HG03565 (cell line): ENCODE measurements around the gene WNK2.

ENCODE experiments used
- ATAC-seq: cut with Tn5 transposase; IDR thresholded peaks from one replicate; pipeline ENCODE4 v1.9.1; 2021; ENCODE audit warnings: mild to moderate bottlenecking, moderate library complexity; ENCODE audit not compliant: unreplicated experiment

Gene WNK2

GRCh38 chr9:93161786-93162562 is 22.0 kb upstream of the WNK2 start:
- no peak for ATAC-seq

DNA sequence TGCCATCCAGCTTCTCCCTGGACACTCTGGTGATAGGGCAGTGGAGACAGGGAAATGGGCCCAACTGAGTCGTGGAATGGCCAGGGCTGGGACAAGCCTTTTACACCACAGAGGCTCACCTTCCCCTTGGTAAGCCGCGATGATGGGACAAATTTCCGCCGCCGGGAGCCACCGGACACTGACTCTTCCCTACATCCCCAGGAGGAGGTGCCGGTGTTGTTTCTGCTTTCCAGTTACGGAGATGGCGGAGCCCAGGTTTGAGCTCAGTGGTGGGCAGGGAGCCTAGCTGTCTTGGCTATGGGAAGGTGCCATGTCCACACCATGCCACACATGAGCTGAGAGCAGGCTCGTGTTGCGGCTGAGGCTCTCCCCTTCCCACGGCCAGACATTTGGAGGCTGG is 19.9 kb upstream of the WNK2 start:
- ATAC-seq = no peak

DNA sequence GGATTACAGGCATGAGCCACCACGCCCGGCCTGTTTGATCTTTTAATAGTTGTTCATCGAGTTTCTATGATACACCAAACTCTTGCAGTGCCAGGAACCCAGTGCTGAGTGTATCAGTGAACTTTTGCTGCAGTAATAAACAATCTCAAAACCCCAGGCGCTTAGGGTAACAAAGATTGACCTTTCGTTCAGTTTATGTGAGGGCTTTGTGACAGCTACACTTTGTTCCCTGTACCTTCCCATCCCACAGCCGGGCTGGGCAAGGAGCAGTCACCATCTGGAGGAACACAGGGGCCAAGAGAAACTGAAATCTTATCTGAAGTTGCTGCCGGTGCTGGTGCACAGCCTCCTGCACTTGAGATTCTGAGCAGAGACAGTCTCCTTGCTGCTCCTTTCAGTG is 17.2 kb upstream of the WNK2 start:
- no peak for ATAC-seq

- no peak for ATAC-seq
Measured at GRCh38 chr9:93167185-93167584, 16.8 kb upstream of the WNK2 start.

- ATAC-seq = no peak
Measured at GRCh38 chr9:93167838-93168237, 16.1 kb upstream of the WNK2 start.

- ATAC-seq = no peak
Measured at GRCh38 chr9:93168581-93168980, 15.4 kb upstream of the WNK2 start.

- no peak for ATAC-seq
Measured at GRCh38 chr9:93169444-93169843, 14.5 kb upstream of the WNK2 start.

- no peak for ATAC-seq
Measured at GRCh38 chr9:93170571-93170970, 13.4 kb upstream of the WNK2 start.

DNA sequence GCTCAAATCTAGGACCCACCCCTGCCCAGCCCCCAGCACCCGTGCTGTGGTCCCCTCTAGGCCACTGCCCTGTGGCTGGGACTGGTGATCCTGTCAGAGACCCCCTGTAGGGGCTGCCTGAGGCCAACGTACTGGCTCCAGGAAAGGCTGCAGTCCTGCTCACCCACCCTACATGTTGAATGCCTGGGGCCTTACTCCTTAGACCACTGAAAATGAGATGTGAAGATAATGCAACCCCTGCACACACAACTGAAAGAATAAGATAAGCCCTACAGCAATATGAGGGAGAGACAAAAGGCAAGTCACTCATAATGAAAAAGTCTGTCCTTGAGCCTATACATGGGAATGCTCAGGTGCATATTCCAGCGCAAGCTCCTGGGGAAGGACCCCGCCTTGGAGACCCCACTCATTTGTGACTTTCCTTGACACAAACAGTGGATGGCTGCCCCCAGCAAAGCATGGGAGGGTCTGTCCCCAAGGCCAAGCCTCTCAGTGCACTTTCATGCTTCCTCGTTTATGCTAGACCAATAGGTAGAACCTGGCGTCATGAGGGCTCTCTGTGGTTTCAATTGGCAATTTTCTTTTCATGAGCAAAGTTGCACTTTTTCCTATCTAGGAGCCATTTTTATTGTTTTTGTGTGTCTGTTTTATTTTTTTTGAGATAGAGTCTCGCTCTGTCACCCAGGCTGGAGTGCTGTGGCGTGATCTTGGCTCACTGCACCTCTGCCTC is 12.5 kb upstream of the WNK2 start:
- ATAC-seq = no peak

- no peak for ATAC-seq
Measured at GRCh38 chr9:93172666-93173364, 11.1 kb upstream of the WNK2 start.

DNA sequence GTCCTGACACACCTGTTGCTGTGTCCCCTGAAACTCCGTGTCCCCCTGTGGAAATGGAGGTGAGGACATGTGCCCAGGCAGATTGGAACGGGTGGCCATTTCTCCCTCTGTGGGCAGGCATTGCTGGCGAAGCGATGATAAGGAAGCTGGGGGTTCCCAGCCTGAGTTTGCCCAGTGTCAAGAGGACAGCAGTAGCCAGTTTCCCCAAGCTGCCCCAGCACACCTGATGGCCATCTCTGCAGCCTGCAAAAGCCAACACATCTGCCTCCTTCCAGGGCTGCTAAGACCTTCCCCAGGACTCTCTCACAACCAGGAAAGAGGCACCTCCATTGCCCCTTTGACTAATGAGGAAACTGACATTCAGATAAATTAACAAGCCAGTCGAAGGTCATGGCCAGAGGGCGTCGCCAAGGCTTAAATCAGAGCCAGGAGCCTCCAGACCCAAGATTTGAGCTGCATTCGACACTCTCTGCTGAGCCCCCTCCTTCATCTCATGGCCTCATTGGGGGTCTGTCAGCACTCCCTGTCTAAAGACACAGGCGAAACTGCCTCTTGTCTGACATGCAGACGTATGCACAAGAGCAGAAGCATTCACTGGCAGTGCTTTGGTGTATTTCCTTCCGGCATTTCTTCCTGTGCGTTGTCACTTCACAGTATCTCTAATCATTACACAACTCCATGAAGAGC is 10.4 kb upstream of the WNK2 start:
- no peak for ATAC-seq

- ATAC-seq = no peak
Measured at GRCh38 chr9:93174976-93175375, 9.0 kb upstream of the WNK2 start.

- ATAC-seq = no peak
Measured at GRCh38 chr9:93177676-93178075, 6.3 kb upstream of the WNK2 start.

DNA sequence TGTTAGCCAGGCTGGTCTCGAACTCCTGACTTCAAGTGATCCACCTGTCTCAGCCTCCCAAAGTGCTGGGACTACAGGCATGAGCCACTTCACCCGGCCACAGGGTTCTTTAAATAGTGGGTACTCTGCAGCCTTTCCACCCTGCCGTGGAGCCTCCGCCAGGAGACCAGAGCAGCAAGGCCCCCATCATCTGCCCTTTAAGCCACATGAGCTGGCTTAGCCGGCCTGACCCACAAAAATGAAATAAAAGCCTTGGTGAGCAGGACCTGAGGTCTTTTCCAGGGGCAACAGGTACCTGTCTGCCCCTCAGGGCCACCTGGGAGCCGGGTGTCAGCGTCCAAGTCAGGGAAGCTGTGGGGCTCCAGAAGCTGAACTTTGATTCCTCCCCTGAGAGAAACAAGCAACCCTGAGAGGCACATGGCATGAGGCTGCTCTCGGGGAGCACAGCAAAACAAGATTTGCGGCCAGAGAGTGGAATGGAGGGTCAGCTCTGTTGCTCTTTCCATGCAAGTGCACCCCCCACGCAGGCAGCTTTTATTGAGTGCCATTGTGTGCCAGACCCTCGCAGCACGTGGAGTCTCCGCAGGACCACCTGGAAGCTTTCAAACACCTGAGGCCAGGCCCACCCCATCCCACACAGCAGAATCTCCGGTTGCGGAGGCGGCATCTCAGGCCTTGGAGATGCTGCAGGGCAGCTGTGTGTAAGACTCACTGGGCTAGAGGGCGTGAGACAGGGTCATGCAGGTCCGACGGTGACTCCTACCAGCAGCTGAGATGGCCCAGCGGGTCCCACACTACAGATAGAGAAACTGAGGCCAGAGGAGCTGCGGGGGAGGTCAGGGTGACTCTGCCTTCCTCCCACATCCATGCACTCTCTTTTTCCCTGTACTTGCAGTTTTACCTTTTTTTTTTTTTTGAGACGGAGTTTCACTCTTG is 4.8 kb upstream of the WNK2 start:
- ATAC-seq = no peak

DNA sequence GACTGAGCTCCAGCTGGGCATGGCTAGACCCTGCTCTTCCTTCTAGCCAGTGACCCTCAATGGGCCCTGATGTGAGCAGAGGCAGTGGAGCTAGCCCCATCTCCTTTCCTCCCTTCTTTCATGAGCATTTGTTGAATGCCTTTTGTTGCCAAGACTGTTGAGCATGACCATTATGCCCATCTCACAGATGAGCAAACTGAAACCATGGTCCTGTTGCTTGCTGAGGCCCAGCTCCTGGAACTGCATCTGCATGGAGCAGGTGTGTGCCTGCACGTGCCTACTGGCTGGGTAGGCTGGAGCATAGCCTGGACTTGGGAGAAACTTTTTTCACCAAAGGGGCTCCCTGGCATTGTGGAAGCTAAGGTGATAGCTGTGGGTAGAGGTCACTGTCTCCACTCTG is 3.0 kb upstream of the WNK2 start:
- ATAC-seq = no peak

GRCh38 chr9:93181672-93182435 is 2.1 kb upstream of the WNK2 start:
- no peak for ATAC-seq

DNA sequence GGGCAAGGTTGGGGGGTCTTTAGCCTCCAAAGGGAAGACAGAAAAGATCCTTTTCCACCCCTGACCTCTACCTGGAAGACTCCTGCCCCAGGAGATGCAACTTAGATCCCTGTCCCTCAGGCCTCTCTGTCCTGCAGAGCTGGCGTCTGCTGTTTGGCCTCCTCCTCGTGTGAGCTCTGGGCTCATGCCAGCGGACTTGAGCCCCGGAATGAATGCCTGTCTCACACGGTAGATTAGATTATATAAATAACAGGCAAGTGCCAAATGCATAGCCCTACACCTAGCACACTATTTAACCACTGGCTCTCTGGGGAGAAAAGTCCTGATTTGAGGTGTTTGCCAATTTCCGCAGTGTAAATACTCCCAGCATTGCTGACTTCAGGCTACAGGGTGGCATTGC is 1.4 kb upstream of the WNK2 start:
- ATAC-seq = no peak

DNA sequence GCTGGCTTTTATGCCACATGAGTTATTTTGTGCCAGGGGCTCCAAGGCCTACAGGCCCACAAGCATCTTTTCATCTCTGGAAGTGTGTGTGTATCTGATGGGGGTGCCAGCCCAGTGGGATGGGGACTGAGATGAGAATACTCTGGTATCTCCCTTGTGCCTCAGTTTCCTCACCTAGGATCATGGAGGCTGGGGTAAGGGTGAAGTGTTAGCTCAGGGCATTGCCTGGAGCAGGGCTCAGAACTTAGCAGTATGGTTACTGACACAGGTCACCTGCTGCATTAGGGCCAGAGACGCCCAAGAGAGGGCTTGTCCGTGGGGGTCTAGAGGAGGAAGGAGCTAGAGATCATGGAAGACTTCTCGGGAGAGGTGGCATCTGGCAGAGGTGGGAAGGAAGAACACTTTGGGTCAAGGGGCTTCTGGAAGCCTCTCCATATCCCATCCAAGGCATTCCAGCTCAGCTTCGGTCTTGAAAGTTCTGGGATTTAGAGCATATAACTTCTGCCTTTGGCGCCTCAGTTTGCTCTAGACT is 742 bp upstream of the WNK2 start:
- no peak for ATAC-seq
